ENCODE results near the gene TANGO6. TPM values are rescaled to one million over a fixed set of nuclear protein-coding genes. Genes with fewer than 3 reads are reported as not detected.

The TANGO6 gene
- total RNA-seq, 6 donors from 2014 or later, result 11.7 to 30.4 (median 15.5) TPM

DNA sequence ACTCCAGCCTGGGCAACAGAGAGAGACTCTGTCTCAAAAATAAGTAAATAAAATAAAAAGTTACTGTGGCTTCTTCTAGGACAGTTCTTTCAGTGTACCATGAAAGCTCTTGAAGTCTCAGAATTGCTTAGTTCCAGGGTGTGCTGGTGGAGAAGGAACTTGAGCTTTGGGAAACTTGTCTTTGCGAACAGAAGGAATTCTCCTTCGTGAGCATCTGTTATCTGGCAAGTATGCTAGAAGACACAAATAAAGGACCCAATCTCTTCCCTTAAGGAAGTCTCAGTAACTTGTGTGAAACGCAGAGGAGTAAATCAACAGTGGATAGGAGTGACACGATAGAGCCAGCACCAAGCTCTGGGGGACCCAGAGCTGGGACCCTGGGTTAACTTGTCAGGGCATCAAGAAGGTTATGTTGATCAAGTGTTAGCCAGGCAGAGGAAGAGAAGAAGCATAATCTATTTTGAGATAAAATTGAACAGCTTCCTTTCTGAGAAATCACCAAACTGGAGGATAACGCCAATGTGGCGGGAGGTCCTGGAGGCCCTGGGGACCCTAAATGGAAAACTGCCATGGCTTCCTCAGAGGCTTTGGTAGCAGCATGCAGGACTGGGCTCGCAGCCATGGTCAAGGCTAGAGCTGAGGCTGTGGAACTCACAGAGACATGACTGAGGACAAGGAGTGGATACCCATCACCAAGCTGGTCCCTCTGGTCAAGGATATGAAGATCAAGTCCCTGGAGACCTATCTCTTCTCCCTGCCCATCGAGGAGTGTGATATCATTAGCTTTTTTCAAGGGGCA lies 190.0 kb downstream of the TANGO6 start:
- Histone ChIP-seq H3K4me1 (peaks cover 0 to 13% (median 0%) of the 10 kb centered on the region in 4 donors), H3K4me3 (no peak overlapping the region), H3K36me3 (no peaks in the 10 kb centered on the region), H3K9me3 (no peaks in the 10 kb centered on the region), H3K27ac (no peak overlapping the region), H3K27me3 (no peaks in the 10 kb centered on the region)
- DNase-seq (no peak), ATAC-seq (ENCODE audit: low FRiP score in 2 of 2) (no peak)
- no peak for TF ChIP-seq POLR2A (IDR thresholded peaks at IDR 0.05)
- TF ChIP-seq POLR2AphosphoS5 (IDR thresholded peaks at IDR 0.05), result no peak
- no peak for TF ChIP-seq CTCF (IDR thresholded peaks at IDR 0.05)
- TF ChIP-seq EP300 (IDR thresholded peaks at IDR 0.05), result no peak
- 89 to 90% methylated on average over 8 of the region's 8 CpGs for WGBS, 2 donors

GRCh38 chr16:69035375-69035774 lies 192.0 kb downstream of the TANGO6 start:
- TF ChIP-seq CTCF (IDR thresholded peaks at IDR 0.05) (no peak), POLR2A (IDR thresholded peaks at IDR 0.05) (no peak), POLR2AphosphoS5 (IDR thresholded peaks at IDR 0.05) (no peak), EP300 (IDR thresholded peaks at IDR 0.05) (no peak)
- Histone ChIP-seq H3K27ac (no peak overlapping the region), H3K4me1 (peaks cover 0 to 22% (median 0%) of the 10 kb centered on the region in 4 donors), H3K4me3 (no peak overlapping the region), H3K27me3 (no peaks in the 10 kb centered on the region), H3K9me3 (no peaks in the 10 kb centered on the region), H3K36me3 (peaks cover 0 to 2% (median 0%) of the 10 kb centered on the region in 4 donors)
- no peak for DNase-seq
- no peak for ATAC-seq (ENCODE audit: low FRiP score in 2 of 2)

- ATAC-seq (ENCODE audit: low FRiP score in 2 of 2) (no peak), DNase-seq (no peak)
- H3K4me1 ChIP-seq, result peaks cover 0 to 23% (median 0%) of the 10 kb centered on the region in 4 donors
- WGBS, 2 donors, result 85 to 91% methylated on average over 10 to 12 of the region's 12 CpGs
- H3K4me3 ChIP-seq, result no peak overlapping the region
- TF ChIP-seq CTCF (IDR thresholded peaks at IDR 0.05), result no peak
- no peaks in the 10 kb centered on the region for H3K27me3 ChIP-seq
- no peaks in the 10 kb centered on the region for H3K9me3 ChIP-seq
- no peak overlapping the region for H3K27ac ChIP-seq
- H3K36me3 ChIP-seq, result peaks cover 0 to 12% (median 2%) of the 10 kb centered on the region in 4 donors
These were observed 193.2 kb downstream of the TANGO6 start for GRCh38 chr16:69036399-69037091.

GRCh38 chr16:69037373-69038160 lies 194.2 kb downstream of the TANGO6 start:
- no peak for DNase-seq
- peak overlapping the region in 1 of 4 donors; percentile 49 for H3K27ac ChIP-seq
- no peaks in the 10 kb centered on the region for H3K27me3 ChIP-seq
- H3K4me3 ChIP-seq, result no peak overlapping the region
- H3K36me3 ChIP-seq, result peaks cover 0 to 18% (median 7%) of the 10 kb centered on the region in 4 donors
- WGBS, 2 donors, result 81 to 84% methylated on average over 6 of the region's 6 CpGs
- no peak for TF ChIP-seq EP300 (IDR thresholded peaks at IDR 0.05)
- no peaks in the 10 kb centered on the region for H3K9me3 ChIP-seq
- peaks cover 0 to 23% (median 0%) of the 10 kb centered on the region in 4 donors for H3K4me1 ChIP-seq
- peak in 1 of 2 donors; percentile 62 for ATAC-seq (ENCODE audit: low FRiP score in 2 of 2)

GRCh38 chr16:69039333-69039941 lies 196.1 kb downstream of the TANGO6 start:
- ATAC-seq (ENCODE audit: low FRiP score in 2 of 2) (no peak), DNase-seq (no peak)
- peaks cover 0 to 20% (median 7%) of the 10 kb centered on the region in 4 donors for H3K36me3 ChIP-seq
- H3K4me3 ChIP-seq, result no peak overlapping the region
- H3K4me1 ChIP-seq, result peaks cover 0 to 23% (median 0%) of the 10 kb centered on the region in 4 donors
- no peak overlapping the region for H3K27ac ChIP-seq
- TF ChIP-seq POLR2A (IDR thresholded peaks at IDR 0.05), result no peak
- TF ChIP-seq EP300 (IDR thresholded peaks at IDR 0.05), result no peak
- TF ChIP-seq CTCF (IDR thresholded peaks at IDR 0.05), result no peak
- TF ChIP-seq POLR2AphosphoS5 (IDR thresholded peaks at IDR 0.05), result no peak
- no peaks in the 10 kb centered on the region for H3K9me3 ChIP-seq
- 78 to 85% methylated on average over 4 of the region's 4 CpGs for WGBS, 2 donors
- no peaks in the 10 kb centered on the region for H3K27me3 ChIP-seq

Measured in upper lobe of left lung (tissue), 6 donors.